Heart left ventricle (tissue), 13 donors: ENCODE measurements around the gene PNLIPRP3.

Source experiments
- POLR2A ChIP-seq, 2 donors: fragments of 450-650 bp; IDR thresholded peaks; one replicate each; pipeline ENCODE4 v1.6.1; 2017; ENCODE audit warnings: antibody characterized with exemption in 2 of 2, mild to moderate bottlenecking in 2 of 2, moderate library complexity in 2 of 2
- TF ChIP-seq, protein P1 (sequence below), 12 donors: fragments of 200-600 bp; sonication (generic) in 4 of 12; IDR thresholded peaks; one replicate each; pipeline versions ENCODE4 v1.5.0 to v1.8.0; 2018 to 2022; ENCODE audit warnings: antibody characterized with exemption in 12 of 12, mild to moderate bottlenecking in 5 of 12
- donor health status: ischemic (EF 13 %, LVEDD 7.1; RV severe dilation, severe dysfunction).
- donor health status: DM: no; HTN: yes; CAD: no.
- donor health status: DM: no; HTN: no; CAD: no.
- donor health status: ischemic (EF 25% LVEDD 6.9; RV normal size, moderate dysfunction).
- donor health status: ischemic (EF 25% LVEDD 5.7; RV mildly dilated, moderate dysfunction).
- donor health status: ischemic (EF 35%, LVEDD 5.7; RV mildly dilated, moderate dysfunction).
- donor health status: nonischemic (EF 11% LVEDD 7.7; RV severe dilation, severe dysfunction).
- donor health status: DM: yes; HTN: yes; CAD: no.
- donor health status: PGD.
- donor health status: ischemic (EF 29% LVEDD 5.4; RV normal size, mild dysfunction).
- donor health status: nonischemic (EF 23%, LVEDD 6.1; RV moderate dilation, normal function).

DNA sequence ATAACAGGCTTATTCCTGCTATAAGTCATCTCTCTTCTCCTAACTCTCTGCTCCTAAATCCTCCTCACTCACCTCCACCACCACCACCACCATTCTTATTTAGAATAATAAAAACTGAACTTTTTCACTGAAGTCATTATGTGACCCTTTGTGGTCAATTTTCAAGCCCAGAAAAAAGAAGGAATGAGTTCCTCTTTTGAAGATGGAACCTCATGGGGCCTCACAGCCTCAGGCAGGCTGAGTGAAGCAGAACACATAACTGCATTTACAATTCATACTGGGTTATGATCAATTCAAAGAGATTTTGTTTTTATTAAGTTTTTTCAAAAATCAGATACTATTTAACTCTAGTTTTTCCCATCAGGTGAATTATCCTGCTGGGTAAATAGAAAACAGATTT is 29.8 kb downstream of the PNLIPRP3 start:
- TF ChIP-seq, protein P1, sequence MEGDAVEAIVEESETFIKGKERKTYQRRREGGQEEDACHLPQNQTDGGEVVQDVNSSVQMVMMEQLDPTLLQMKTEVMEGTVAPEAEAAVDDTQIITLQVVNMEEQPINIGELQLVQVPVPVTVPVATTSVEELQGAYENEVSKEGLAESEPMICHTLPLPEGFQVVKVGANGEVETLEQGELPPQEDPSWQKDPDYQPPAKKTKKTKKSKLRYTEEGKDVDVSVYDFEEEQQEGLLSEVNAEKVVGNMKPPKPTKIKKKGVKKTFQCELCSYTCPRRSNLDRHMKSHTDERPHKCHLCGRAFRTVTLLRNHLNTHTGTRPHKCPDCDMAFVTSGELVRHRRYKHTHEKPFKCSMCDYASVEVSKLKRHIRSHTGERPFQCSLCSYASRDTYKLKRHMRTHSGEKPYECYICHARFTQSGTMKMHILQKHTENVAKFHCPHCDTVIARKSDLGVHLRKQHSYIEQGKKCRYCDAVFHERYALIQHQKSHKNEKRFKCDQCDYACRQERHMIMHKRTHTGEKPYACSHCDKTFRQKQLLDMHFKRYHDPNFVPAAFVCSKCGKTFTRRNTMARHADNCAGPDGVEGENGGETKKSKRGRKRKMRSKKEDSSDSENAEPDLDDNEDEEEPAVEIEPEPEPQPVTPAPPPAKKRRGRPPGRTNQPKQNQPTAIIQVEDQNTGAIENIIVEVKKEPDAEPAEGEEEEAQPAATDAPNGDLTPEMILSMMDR (IDR thresholded peaks at IDR 0.05), result no peak
- TF ChIP-seq POLR2A (IDR thresholded peaks at IDR 0.05), result no peak
